ENCODE results near the gene OTUB1. TPM values are rescaled to one million over a fixed set of nuclear protein-coding genes. Genes with fewer than 3 reads are reported as not detected.

OTUB1 gene
- total and polyA plus RNA-seq, 2 of the 13 experiments (the other 11 are each of a cell fraction or from before 2014, with no cell fraction given), result 58.8 to 130 TPM

DNA sequence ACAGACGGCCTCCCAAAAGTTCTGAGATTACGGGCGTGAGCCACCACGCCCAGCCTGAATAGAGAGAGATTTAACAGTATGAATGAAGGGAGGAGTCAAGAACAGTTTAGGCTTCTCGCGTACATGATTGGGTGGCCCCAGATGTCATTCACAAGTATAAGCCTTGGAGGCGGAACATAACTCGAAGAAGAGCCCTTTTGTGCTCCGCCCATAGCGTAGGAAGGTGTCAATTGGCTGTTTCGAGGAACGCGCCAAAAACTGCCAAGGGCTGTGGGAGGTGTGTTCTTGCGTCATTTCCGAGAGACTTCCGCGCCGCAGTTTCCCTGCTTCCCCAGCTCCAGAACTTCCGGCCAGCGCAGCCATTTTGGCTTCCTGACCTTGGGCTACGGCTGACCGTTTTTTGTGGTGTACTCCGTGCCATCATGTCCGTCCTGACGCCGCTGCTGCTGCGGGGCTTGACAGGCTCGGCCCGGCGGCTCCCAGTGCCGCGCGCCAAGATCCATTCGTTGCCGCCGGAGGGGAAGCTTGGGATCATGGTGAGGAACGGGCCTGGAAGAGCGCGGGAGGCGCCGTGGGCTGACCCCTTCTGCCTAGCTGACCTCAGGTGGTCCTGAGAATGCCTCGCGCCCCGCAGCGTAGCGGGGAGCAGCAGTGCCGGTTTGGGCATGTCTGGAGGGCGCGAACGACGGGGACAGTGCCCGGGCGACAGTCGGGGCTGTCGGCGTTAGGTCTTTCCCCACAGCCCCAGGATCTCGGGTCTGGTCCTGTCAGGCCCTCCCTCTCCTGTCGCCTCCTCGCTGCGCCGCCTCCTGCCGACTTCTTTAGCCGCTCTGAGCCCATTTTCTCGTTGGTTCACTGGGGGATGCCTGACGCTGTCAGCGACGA, 11.7 kb upstream of the OTUB1 start, which contains the start of gene COX8A (continued):
- TF ChIP-seq ZNF687 (CRISPR knock-in tag; IDR thresholded peaks at IDR 0.05), result peak; percentile 91
- peak; percentile 30; the same call in 1 of the 2 replicates for TF ChIP-seq RARA (CRISPR knock-in tag; IDR thresholded peaks at IDR 0.05)
- TF ChIP-seq TERF1 (CRISPR knock-in tag; IDR thresholded peaks at IDR 0.05), result no peak
- TF ChIP-seq TEAD3 (CRISPR knock-in tag; optimal IDR thresholded peaks at IDR 0.05; ENCODE audit: borderline replicate concordance), result no peak
- peak; percentile 37; the same call in 1 of the 2 replicates for TF ChIP-seq MED13 (CRISPR knock-in tag; IDR thresholded peaks at IDR 0.05)
- TF ChIP-seq CENPX (CRISPR knock-in tag; IDR thresholded peaks at IDR 0.05), result no peak
- no peak for TF ChIP-seq ZNF761 (CRISPR knock-in tag; conservative IDR thresholded peaks at IDR 0.05)
- no peak for TF ChIP-seq ARID2 (CRISPR knock-in tag; IDR thresholded peaks at IDR 0.05; ENCODE audit: borderline replicate concordance)
- TF ChIP-seq ARHGAP35 (CRISPR knock-in tag; IDR thresholded peaks at IDR 0.05; ENCODE audit: borderline replicate concordance), result no peak
- TF ChIP-seq PCBP1 (IDR thresholded peaks at IDR 0.05; ENCODE audit: borderline replicate concordance, low read depth, low read length), result 0 out of 2 replicates have a peak, but pooled peaks have one; percentile 24
- TF ChIP-seq MLXIP (CRISPR knock-in tag; IDR thresholded peaks at IDR 0.05; ENCODE audit: borderline replicate concordance), result no peak
- TF ChIP-seq ZNF282 (IDR thresholded peaks at IDR 0.05; ENCODE audit: partially characterized antibody), result no peak
- TF ChIP-seq KLF9 (CRISPR knock-in tag; IDR thresholded peaks at IDR 0.05; ENCODE audit: low read depth), result no peak
- no peak for TF ChIP-seq ZNF17 (CRISPR knock-in tag; IDR thresholded peaks at IDR 0.05)
- TF ChIP-seq CEBPZ (IDR thresholded peaks at IDR 0.05; ENCODE audit: low read length), result no peak
- no peak; the same call in 1 of the 2 replicates for TF ChIP-seq ZFAT (CRISPR knock-in tag; conservative IDR thresholded peaks at IDR 0.05)
- peak; percentile 77; the same call in 1 of the 2 replicates for TF ChIP-seq BRCA1 (CRISPR knock-in tag; IDR thresholded peaks at IDR 0.05)
